22Rv1 (cell line): Measurements from ENCODE around the gene IDH3G.

Experiments used
- CTCF ChIP-seq: fragments of 450-650 bp; IDR thresholded peaks from 2 replicates; pipeline ENCODE4 v1.5.1; 2017; ENCODE audit warnings: mild to moderate bottlenecking
- ZFX ChIP-seq: fragments of 450-650 bp; IDR thresholded peaks from 2 replicates; pipeline ENCODE4 v1.6.1; 2017; ENCODE audit warnings: antibody characterized with exemption, borderline replicate concordance

DNA sequence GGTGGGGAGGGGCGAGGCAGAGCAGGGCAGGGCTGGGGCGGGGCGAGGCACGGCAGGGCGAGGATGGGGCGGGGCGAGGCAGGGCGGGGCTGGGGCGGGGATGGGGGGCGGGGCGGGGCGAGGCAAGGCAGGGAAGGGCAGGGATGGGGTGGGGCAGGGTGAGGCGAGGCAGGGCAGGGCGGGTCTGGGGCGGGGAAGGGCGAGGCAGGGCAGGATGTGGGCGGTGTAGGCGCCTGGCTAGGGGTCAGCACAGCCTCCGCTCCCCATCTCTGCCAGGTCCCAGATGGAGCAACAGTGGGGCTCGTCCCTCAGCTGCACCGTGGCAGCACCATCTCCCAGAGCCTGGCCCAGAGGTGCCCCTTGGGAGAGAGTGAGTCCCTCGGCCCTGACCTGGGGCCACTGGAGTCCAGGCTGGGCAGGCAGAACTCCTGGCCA, 17.5 kb downstream of the IDH3G start:
- TF ChIP-seq CTCF (no peak), ZFX (no peak)
